ENCODE data around the gene AMBRA1.

- TF ChIP-seq, protein P1, sequence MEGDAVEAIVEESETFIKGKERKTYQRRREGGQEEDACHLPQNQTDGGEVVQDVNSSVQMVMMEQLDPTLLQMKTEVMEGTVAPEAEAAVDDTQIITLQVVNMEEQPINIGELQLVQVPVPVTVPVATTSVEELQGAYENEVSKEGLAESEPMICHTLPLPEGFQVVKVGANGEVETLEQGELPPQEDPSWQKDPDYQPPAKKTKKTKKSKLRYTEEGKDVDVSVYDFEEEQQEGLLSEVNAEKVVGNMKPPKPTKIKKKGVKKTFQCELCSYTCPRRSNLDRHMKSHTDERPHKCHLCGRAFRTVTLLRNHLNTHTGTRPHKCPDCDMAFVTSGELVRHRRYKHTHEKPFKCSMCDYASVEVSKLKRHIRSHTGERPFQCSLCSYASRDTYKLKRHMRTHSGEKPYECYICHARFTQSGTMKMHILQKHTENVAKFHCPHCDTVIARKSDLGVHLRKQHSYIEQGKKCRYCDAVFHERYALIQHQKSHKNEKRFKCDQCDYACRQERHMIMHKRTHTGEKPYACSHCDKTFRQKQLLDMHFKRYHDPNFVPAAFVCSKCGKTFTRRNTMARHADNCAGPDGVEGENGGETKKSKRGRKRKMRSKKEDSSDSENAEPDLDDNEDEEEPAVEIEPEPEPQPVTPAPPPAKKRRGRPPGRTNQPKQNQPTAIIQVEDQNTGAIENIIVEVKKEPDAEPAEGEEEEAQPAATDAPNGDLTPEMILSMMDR (IDR thresholded peaks at IDR 0.05; ENCODE audit: insufficient read depth, low read length) = peak; percentile 95
- TF ChIP-seq GABPA (IDR thresholded peaks at IDR 0.05; ENCODE audit: low read depth) = no peak
- no peak; the same call in 1 of the 2 replicates for TF ChIP-seq POLR2AphosphoS5 (IDR thresholded peaks at IDR 0.05; ENCODE audit: low read depth)
- TF ChIP-seq, protein P2, sequence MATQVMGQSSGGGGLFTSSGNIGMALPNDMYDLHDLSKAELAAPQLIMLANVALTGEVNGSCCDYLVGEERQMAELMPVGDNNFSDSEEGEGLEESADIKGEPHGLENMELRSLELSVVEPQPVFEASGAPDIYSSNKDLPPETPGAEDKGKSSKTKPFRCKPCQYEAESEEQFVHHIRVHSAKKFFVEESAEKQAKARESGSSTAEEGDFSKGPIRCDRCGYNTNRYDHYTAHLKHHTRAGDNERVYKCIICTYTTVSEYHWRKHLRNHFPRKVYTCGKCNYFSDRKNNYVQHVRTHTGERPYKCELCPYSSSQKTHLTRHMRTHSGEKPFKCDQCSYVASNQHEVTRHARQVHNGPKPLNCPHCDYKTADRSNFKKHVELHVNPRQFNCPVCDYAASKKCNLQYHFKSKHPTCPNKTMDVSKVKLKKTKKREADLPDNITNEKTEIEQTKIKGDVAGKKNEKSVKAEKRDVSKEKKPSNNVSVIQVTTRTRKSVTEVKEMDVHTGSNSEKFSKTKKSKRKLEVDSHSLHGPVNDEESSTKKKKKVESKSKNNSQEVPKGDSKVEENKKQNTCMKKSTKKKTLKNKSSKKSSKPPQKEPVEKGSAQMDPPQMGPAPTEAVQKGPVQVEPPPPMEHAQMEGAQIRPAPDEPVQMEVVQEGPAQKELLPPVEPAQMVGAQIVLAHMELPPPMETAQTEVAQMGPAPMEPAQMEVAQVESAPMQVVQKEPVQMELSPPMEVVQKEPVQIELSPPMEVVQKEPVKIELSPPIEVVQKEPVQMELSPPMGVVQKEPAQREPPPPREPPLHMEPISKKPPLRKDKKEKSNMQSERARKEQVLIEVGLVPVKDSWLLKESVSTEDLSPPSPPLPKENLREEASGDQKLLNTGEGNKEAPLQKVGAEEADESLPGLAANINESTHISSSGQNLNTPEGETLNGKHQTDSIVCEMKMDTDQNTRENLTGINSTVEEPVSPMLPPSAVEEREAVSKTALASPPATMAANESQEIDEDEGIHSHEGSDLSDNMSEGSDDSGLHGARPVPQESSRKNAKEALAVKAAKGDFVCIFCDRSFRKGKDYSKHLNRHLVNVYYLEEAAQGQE (IDR thresholded peaks at IDR 0.05; ENCODE audit: insufficient replicate concordance, low read depth) = no peak
- no peak for TF ChIP-seq SPI1 (IDR thresholded peaks at IDR 0.05; ENCODE audit: borderline replicate concordance, low read depth)
These were observed 224.2 kb downstream of the AMBRA1 start for GRCh38 chr11:46369458-46370152.
